ENCODE data around the gene SAPCD2.

The SAPCD2 gene

DNA sequence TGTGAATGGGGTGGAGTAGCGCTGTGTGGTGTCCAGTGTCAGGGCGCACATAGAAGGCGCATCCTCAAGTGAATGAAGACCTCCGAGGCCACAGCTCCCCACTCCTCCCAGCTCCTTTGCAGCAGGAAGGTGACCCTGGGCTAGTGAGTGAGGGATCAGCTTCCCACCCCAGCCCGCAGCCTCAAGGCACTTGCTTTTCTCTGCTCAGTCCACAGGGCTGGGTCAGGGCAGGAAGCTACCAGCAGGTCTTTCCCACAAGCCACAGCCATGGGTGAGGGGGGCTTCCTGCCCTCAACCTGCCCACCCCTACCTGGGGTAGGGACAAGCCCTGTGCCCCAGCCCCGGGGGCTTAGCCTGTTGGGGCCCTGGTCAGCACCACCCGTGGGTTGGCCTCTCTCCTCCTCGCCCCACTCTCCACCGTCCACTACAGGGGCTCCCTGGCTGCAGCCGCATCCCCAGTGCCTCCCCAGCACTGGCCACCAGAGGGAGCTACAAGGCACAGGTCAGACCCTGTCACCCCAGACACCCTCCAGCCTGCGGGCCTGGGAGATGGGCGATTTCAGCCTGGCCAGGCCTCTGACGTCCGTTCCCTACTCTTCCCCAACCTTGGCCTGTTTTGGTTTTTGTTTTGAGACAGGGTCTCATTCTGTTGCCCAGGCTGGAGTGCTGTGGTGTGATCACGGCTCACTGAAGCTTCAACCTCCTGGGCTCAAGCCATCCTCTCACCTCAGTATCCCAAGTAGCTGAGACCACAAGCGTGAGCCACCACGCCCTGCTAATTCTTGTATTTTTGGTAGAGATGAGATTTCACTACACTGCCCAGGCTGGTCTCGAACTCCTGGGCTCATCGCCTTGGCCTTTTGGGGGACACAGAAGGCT lies 41.1 kb downstream of the SAPCD2 start:
- ChIA-PET POLR2A (interaction anchor here (0.5 to 1.7 kb wide), 13 partner anchors 10 to 235 kb away, joined by 3 to 8 read pairs (median 3); partner anchors contain the start of genes CLIC3, PAXX and TUBB4B), CTCF (interaction anchor here (0.5 to 5.8 kb wide), 89 partner anchors 8 to 964 kb away, joined by 3 to 86 read pairs (median 5); partner anchors contain the start of genes C8G, CLIC3, LCN15 and NPDC1)
- H3K4me3 ChIP-seq (ENCODE audit: low read depth, low read length): no peak overlapping the region
- H3K36me3 ChIP-seq (ENCODE audit: control insufficient read depth in 2 of 2, insufficient read depth in 1 of 2, low read length in 2 of 2): no peaks in the 10 kb centered on the region
- H3K27ac ChIP-seq (ENCODE audit: extremely low read depth, low read depth, low read length): no peak overlapping the region
- no peaks in the 10 kb centered on the region for H3K9me3 ChIP-seq (ENCODE audit: control insufficient read depth, insufficient read depth, low read depth, low read length)
- H3K4me1 ChIP-seq (ENCODE audit: control insufficient read depth, insufficient read depth, low read length): peaks cover 2% of the 10 kb centered on the region; the same call in 1 of the 2 replicates
- peak; percentile 91 for TF ChIP-seq BCL11B (tag by site-specific recombination; IDR thresholded peaks at IDR 0.05; ENCODE audit: low read depth)
- TF ChIP-seq ZNF266 (tag by site-specific recombination; IDR thresholded peaks at IDR 0.05; ENCODE audit: low read depth): no peak
- peak; percentile 29 for TF ChIP-seq SP2 (tag by site-specific recombination; IDR thresholded peaks at IDR 0.05)
- peak; percentile 33; the same call in 1 of the 2 replicates for TF ChIP-seq ZNF76 (tag by site-specific recombination; IDR thresholded peaks at IDR 0.05; ENCODE audit: borderline replicate concordance, low read depth)
- TF ChIP-seq FEZF1 (tag by site-specific recombination; IDR thresholded peaks at IDR 0.05): no peak
- TF ChIP-seq ZNF2 (tag by site-specific recombination; IDR thresholded peaks at IDR 0.05): peak; percentile 57; the same call in 1 of the 2 replicates
- 0 out of 2 replicates have a peak, but pooled peaks have one; percentile 22 for TF ChIP-seq ZFP37 (tag by site-specific recombination; IDR thresholded peaks at IDR 0.05)
- TF ChIP-seq ZNF701 (tag by site-specific recombination; IDR thresholded peaks at IDR 0.05): no peak
- 0 out of 2 replicates have a peak, but pooled peaks have one; percentile 14 for TF ChIP-seq SP7 (tag by site-specific recombination; IDR thresholded peaks at IDR 0.05)
- TF ChIP-seq ZNF211 (tag by site-specific recombination; IDR thresholded peaks at IDR 0.05; ENCODE audit: low read depth): no peak
- no peak for TF ChIP-seq ZNF529 (tag by site-specific recombination; IDR thresholded peaks at IDR 0.05; ENCODE audit: insufficient replicate concordance)
- no peak for TF ChIP-seq ZNF341 (tag by site-specific recombination; IDR thresholded peaks at IDR 0.05; ENCODE audit: low read depth)
- TF ChIP-seq, protein P1, sequence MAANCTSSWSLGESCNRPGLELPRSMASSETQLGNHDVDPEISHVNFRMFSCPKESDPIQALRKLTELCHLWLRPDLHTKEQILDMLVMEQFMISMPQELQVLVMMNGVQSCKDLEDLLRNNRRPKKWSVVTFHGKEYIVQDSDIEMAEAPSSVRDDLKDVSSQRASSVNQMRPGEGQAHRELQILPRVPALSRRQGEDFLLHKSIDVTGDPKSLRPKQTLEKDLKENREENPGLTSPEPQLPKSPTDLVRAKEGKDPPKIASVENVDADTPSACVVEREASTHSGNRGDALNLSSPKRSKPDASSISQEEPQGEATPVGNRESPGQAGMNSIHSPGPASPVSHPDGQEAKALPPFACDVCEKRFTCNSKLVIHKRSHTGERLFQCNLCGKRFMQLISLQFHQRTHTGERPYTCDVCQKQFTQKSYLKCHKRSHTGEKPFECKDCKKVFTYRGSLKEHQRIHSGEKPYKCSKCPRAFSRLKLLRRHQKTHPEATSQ (tag by site-specific recombination; IDR thresholded peaks at IDR 0.05): no peak
- TF ChIP-seq ZNF169 (tag by site-specific recombination; IDR thresholded peaks at IDR 0.05): no peak
- TF ChIP-seq YY1 (tag by site-specific recombination; IDR thresholded peaks at IDR 0.05): no peak
- TF ChIP-seq KLF1 (tag by site-specific recombination; IDR thresholded peaks at IDR 0.05): peak; percentile 32
- TF ChIP-seq ZNF560 (tag by site-specific recombination; IDR thresholded peaks at IDR 0.05; ENCODE audit: borderline replicate concordance): no peak
- peak; percentile 27 for TF ChIP-seq ZNF654 (tag by site-specific recombination; IDR thresholded peaks at IDR 0.05; ENCODE audit: low read depth)
- TF ChIP-seq ZNF670 (tag by site-specific recombination; IDR thresholded peaks at IDR 0.05; ENCODE audit: low read depth): no peak
- no peak for TF ChIP-seq SETDB1 (IDR thresholded peaks at IDR 0.05; ENCODE audit: insufficient read length, low read length)
- TF ChIP-seq, protein P2, sequence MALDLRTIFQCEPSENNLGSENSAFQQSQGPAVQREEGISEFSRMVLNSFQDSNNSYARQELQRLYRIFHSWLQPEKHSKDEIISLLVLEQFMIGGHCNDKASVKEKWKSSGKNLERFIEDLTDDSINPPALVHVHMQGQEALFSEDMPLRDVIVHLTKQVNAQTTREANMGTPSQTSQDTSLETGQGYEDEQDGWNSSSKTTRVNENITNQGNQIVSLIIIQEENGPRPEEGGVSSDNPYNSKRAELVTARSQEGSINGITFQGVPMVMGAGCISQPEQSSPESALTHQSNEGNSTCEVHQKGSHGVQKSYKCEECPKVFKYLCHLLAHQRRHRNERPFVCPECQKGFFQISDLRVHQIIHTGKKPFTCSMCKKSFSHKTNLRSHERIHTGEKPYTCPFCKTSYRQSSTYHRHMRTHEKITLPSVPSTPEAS (tag by site-specific recombination; IDR thresholded peaks at IDR 0.05): no peak
- TF ChIP-seq, protein P3, sequence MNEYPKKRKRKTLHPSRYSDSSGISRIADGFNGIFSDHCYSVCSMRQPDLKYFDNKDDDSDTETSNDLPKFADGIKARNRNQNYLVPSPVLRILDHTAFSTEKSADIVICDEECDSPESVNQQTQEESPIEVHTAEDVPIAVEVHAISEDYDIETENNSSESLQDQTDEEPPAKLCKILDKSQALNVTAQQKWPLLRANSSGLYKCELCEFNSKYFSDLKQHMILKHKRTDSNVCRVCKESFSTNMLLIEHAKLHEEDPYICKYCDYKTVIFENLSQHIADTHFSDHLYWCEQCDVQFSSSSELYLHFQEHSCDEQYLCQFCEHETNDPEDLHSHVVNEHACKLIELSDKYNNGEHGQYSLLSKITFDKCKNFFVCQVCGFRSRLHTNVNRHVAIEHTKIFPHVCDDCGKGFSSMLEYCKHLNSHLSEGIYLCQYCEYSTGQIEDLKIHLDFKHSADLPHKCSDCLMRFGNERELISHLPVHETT (tag by site-specific recombination; IDR thresholded peaks at IDR 0.05): peak; percentile 50; the same call in 1 of the 2 replicates
- TF ChIP-seq, protein P4, sequence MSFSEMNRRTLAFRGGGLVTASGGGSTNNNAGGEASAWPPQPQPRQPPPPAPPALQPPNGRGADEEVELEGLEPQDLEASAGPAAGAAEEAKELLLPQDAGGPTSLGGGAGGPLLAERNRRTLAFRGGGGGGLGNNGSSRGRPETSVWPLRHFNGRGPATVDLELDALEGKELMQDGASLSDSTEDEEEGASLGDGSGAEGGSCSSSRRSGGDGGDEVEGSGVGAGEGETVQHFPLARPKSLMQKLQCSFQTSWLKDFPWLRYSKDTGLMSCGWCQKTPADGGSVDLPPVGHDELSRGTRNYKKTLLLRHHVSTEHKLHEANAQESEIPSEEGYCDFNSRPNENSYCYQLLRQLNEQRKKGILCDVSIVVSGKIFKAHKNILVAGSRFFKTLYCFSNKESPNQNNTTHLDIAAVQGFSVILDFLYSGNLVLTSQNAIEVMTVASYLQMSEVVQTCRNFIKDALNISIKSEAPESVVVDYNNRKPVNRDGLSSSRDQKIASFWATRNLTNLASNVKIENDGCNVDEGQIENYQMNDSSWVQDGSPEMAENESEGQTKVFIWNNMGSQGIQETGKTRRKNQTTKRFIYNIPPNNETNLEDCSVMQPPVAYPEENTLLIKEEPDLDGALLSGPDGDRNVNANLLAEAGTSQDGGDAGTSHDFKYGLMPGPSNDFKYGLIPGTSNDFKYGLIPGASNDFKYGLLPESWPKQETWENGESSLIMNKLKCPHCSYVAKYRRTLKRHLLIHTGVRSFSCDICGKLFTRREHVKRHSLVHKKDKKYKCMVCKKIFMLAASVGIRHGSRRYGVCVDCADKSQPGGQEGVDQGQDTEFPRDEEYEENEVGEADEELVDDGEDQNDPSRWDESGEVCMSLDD (tag by site-specific recombination; IDR thresholded peaks at IDR 0.05): peak; percentile 83
- TF ChIP-seq KLF8 (tag by site-specific recombination; IDR thresholded peaks at IDR 0.05): peak; percentile 69
- peak; percentile 68 for TF ChIP-seq ZBTB8A (tag by site-specific recombination; IDR thresholded peaks at IDR 0.05)
- TF ChIP-seq ZBTB7A (tag by site-specific recombination; IDR thresholded peaks at IDR 0.05; ENCODE audit: low read depth): peak; percentile 55
- TF ChIP-seq GLI4 (tag by site-specific recombination; IDR thresholded peaks at IDR 0.05): no peak
- peak; percentile 19; the same call in 1 of the 2 replicates for TF ChIP-seq ZNF394 (tag by site-specific recombination; IDR thresholded peaks at IDR 0.05; ENCODE audit: borderline replicate concordance)
- TF ChIP-seq MYNN (tag by site-specific recombination; IDR thresholded peaks at IDR 0.05; ENCODE audit: borderline replicate concordance): no peak
- TF ChIP-seq ZBTB48 (tag by site-specific recombination; IDR thresholded peaks at IDR 0.05): peak; percentile 41; the same call in 1 of the 2 replicates
